ENCODE measurements around the gene EYA2.
A peak's percentile ranks its signal among the peaks of the same experiment; 100 is the strongest.
"Not testable (repeated sequence)": the region's sequence is repeated elsewhere in the genome, so short reads cannot be mapped to it uniquely, and the experiment has no call there.

EYA2 gene

GRCh38 chr20:47191074-47191673, 296.5 kb downstream of the EYA2 start:
- no peak for DNase-seq

DNA sequence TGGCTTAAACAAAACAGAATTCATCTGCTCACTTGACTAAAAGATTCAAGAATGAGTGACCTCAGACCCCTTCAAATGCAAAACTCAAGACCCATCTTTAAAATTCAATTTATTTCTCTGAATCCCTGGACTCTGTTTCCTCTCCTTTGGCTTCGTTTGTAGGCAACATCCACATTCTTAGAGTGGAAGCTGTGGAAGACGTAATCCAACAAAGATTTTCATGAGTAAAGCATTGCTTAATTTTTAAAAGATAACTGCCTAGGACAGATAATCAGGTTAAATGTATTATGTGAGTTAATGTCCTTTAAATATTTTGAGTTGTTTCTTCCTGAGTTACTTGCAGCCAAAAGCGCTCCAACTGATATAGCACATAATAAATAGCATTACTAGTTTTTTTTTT, 297.3 kb downstream of the EYA2 start:
- no peak for DNase-seq

DNA sequence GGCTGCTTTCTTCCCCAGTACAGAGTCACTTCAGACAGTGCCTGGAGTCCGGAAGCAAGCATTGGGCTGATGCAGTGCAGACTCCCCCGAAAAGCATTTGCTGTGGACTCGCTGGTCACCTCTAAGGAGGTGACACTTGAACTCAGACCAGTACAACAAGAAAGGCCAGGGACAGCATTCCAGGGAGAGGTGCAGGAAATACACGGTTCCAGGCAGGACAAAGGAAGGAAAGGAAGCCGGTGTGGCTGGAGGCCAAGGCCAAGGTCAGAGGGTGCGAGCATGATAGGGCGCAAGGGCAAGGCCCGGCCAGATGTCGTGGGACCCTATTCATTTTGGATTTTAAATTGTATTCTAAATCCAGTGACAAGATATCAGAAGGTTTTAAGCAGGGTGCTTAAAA, 300.9 kb downstream of the EYA2 start:
- no peak for DNase-seq

- DNase-seq: peak; percentile 88
These were observed 301.7 kb downstream of the EYA2 start for GRCh38 chr20:47196091-47197081.

DNA sequence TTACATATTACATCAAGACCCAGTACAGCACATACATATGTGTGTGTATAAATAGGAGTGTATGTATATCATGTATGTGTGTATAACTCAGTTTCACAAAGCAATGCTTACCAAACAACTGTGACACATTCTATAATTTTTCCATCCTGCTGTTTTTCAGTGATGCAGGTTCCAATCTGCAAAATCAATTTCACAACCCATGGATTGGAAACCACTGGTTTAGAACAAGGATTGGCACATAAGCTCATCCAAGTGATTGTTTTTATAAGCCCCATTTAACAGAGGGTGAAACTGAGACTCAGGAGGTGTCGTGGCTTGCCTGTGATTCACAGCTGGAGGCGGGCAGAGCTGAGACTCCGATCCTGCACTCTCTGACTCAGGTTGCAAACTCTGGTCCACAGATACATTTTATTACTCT, 303.6 kb downstream of the EYA2 start:
- DNase-seq: peak; percentile 74

DNA sequence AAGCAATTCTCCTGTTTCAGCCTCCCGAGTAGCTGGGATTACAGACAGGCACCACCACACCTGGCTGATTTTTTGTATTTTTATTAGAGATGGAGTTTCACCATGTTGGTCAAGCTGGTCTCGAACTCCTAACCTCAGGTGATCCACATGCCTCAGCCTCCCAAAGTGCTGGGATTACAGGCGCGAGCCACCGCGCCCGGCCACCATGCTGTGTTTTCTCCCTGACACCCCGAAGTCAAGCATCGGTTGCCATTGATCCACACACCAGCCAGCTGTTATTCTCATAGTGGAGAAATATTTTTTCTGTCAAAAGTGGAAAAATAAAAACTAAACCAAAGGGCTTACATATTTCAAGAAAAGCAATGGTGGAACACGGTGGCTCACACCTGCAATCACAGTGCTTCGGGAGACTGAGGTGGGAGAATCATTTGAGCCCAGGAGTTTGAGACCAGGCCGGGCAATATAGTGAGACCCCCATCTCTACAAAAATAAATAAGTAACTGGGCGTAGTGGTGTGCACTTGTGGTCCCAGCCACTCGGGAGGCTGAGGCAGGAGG, 304.4 kb downstream of the EYA2 start:
- DNase-seq: no peak

DNA sequence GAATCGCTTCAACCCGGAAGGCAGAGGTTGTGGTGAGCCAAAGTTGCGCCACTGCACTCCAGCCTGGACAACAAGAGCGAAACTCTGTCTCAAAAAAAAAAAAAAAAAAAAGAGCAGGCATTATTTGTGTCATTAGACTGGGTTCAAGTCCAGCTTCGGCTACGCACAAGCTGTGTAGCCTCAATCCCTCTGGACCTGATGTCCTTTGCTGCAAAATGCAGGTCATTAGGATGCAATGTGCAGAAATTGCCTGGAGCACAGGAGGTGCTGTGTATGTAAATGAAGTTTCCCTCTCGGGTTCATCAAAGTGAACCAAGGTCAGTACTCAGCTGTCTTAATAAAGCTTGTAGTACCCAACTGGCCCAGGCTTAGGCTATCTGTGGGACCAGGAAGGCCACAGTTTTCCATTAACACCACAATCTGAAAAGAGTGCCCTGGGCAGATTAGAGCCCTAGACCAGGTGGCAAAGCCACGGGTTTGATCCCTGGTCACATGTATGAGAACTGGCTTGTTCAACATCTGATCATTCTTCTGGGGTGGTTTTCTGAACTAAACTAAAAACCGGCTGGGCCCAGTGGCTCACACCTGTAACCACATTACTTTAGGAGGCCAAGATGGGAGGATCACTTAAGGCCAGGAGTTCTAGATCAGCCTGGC, 306.6 kb downstream of the EYA2 start:
- DNase-seq: no peak

DNA sequence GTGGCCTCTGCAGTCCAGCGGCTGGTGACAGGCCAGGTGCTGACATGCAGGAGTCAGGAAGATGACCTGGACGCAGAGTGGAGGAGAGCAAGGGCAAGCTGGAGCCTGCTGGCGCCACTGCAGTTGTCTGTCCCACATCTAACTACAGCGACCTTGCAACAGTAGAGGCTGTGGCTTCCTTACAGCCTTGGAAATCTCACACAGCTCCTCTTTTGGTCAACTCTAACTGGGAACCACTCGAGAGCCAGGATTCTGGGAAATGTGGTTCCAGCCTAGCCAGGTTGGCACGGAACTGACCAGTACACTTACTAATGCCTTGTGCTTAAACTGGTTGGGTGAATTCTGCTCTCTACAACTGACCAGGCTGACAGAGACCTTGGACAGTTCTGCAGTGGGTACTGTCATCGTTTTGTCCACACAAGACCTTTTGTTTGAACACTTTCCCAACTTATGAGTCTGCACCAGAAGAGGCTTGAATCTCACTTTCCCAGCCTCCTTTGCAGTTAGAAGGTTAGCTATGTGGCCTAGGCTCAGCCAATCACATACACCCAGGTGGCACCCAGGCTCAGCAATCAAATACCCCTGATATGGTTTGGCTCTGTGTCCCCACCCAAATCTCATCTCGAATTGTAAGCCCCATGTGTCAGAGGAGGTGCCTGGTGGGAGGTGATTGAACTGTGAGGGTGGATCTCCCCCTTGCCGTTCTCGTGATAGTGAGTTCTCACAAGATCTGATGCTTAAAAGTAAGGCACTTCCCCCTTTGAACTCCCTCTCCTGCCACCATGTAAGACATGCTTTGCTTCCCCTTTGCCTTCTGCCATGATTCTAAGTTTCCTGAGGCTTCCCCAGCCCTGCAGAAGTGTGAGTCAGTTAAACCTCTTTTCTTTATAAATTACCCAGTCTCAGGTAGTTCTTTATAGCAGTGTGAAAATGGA, 308.4 kb downstream of the EYA2 start:
- no peak for DNase-seq

GRCh38 chr20:47204008-47204849, 309.6 kb downstream of the EYA2 start:
- no peak for DNase-seq

DNA sequence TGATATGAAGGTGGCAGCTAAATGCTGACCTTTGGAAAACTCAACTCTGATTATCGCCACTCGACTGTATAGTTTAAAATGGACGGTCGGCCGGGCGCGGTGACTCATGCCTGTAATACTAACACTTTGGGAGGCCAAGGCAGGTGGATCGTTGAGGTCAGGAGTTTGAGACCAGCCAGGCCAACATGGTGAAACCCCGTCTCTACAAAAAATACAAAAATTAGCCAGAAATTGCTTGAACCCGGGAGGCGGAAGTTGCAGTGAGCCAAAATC, 310.1 kb downstream of the EYA2 start:
- DNase-seq: not testable (repeated sequence)

- peak; percentile 9 for DNase-seq
These were observed 311.0 kb downstream of the EYA2 start for GRCh38 chr20:47205577-47206123.

- not testable (repeated sequence) for DNase-seq
These were observed 311.9 kb downstream of the EYA2 start for GRCh38 chr20:47206552-47206951.

DNA sequence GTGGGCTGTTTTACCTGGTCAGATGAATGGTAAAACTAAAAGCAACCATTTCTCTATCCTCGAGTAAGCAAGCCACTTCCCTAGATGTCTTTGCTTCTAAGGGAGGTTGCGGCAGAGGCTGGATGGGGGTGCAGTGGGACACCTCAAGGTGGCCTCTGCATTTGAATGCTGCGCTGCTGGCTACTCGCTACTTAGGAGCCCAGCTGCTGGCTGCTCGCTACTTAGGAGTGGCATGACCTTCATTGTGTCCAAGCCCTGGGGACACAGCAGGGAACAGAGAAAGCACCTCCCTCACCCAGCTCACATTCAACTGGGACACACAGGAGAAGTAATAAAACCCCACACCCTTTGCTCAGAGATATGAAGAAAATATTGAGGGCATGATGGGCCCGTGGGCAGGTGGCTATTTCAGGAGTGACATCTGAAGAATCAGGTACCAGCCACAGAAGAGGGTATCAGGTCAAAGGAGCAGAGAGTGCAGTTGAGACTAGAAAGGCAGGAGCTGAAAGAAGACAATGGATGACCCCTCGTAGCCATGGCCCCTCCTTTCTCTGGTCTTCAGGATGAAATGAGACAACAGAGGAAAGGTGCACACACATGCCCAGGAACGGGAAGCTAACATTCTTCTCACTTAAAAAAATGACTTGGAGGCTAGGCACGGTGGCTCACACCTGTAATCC, 312.5 kb downstream of the EYA2 start:
- DNase-seq: no peak

DNA sequence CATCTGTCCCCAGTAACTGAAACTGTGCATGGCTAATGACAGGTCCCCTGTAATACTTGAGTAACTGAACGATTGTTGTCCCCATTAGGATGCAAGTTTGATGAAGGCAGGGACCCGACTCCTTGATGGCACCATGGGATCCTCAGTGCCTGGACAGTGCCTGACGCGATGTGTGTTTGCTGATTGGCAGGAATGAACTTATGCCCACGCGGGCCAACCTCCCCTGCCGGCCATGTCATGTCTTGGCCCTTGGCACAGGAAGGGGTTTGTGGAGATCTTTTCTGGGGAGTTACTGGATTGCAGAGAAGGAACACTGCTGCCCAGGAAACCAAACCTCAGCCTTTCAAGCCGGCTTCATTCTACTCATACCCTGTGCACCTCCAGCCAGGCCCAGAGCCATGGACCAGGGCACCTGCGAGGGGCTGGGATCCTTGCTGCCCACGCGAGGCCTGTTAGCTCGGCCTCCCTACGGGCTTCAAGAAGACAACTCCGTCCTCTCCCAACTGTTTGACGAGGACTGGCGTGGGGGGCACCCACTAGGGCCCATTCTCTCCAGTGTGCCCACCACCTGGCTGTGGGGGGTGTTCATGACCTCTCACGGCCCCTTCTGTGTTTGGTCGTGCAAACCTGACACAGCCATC, 314.0 kb downstream of the EYA2 start:
- no peak for DNase-seq

DNA sequence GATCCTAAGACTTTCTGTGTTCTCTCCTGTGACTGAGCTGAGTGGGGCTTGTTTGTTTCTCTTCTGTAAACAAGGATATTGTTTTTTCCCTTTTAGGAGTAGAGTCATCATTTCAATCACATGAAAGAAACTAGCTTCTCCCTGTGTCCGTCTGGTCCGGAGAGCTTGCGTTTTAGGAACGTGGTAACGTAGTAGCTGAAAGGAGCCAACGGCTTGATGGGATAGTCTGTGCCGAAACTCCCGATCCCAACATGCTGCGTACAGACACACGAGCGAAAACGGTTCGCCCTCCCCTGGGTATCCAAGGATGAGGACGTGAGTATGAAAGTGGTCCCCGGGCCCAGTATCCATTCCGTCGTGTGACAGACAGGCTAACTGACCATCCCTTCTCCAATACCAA, 315.3 kb downstream of the EYA2 start:
- no peak for DNase-seq

DNA sequence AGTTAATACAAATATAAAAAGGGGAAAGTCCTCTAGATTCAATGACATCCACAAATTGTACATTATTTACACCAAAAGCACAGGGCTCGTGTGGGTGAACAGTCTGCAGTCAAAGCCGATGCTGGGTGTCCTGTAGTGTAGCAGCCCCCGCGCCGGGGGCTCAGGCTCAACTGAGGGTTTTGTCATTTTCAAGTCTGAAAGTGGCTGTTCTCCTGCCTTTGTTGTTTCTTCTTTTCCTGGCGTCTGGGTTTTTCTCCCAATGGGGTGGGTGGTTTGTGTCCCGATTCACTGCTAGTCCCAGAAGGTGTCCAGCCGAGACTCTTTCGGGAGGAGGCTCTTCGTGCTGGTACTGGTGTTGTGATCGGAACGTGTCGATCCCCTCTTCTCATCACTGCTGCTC, 315.8 kb downstream of the EYA2 start:
- no peak for DNase-seq

DNA sequence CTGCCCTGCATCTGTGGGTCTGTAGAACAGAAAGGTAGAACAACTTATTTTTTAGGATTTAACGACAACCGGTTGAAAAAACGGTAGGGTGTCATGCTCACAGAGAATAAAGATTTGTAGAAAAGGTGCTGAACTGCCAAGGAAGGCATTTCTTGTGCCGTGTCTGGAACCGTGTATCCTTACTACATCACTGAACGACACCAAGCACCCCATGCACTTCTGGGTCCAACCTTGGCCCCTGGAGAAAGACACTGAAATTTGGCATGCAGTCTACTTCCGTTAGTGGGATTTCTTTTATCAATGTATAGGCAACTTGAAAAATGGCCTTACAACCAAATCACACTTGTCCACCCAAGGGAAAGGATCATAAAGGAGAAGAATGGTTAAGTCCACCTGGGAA, 316.4 kb downstream of the EYA2 start:
- no peak for DNase-seq

DNA sequence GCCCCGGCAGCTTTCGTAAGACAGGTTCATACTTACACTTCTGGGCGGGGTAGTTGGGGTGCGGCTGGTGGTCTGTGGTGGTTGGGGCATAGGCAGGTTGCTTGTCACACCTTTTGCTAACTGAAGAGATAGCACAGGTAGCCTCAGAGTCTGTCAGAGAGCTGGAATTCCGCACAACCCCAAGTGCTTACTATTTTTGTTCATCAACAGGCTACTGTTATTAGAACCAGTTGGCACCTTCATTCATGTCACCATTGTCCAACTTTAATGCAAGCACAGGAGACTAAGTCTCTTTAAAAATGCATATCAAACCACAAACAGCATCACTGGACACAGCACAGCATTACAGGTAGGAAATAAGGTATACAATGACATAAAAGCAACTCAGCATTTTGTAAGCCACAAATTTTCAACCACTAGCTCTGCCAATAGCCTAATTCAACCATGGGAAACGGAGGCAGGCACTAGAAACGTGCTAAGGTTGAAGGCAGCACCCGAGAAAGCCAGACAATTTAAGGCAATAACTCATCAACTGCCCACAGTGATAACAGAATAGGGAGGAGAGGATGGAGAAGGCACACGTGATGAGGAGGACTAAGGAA, 318.1 kb downstream of the EYA2 start:
- no peak for DNase-seq

DNA sequence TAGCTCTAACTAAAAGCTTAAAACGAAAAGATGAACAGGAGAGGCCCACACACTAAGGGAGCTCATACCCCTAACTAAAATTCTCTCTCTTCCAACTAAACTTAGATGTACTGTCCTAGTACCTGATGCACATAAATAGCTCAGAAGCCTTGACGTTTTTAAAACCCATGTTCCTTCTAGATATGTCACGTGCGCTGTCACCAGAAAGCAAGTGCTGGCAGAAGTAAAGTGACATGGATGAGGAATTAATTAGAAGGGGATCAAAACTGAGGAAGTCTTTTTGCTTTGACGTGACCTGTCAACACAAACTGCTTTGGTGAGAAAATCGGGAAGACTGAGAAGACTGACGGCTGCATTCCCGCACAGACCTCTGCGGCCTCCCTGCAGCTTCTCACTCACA, 319.3 kb downstream of the EYA2 start:
- DNase-seq: no peak
